ENCODE data around the gene TMEM255B.
"Not testable (repeated sequence)": the region's sequence is repeated elsewhere in the genome, so short reads cannot be mapped to it uniquely, and the experiment has no call there.

TMEM255B gene

GRCh38 chr13:113770441-113770840 is 11.4 kb downstream of the TMEM255B start:
- DNase-seq: no peak

- DNase-seq: no peak
Measured at GRCh38 chr13:113770937-113771336, 11.9 kb downstream of the TMEM255B start.

GRCh38 chr13:113771709-113772331 is 12.8 kb downstream of the TMEM255B start:
- DNase-seq: no peak

GRCh38 chr13:113774177-113775107 is 15.4 kb downstream of the TMEM255B start:
- no peak for DNase-seq

- DNase-seq: no peak
Measured at GRCh38 chr13:113775451-113776145, 16.6 kb downstream of the TMEM255B start.

- DNase-seq: peak; percentile 78
Measured at GRCh38 chr13:113776231-113777125, 17.5 kb downstream of the TMEM255B start.

GRCh38 chr13:113777311-113778260 is 18.6 kb downstream of the TMEM255B start:
- DNase-seq: no peak

- DNase-seq: no peak
Measured at GRCh38 chr13:113781571-113781970, 22.5 kb downstream of the TMEM255B start.

GRCh38 chr13:113782472-113782871 is 23.4 kb downstream of the TMEM255B start:
- DNase-seq: no peak

GRCh38 chr13:113783200-113783881 is 24.3 kb downstream of the TMEM255B start:
- no peak for DNase-seq

- no peak for DNase-seq
Measured at GRCh38 chr13:113783966-113784644, 25.1 kb downstream of the TMEM255B start.

GRCh38 chr13:113784645-113785024 is 25.6 kb downstream of the TMEM255B start:
- DNase-seq: no peak

- DNase-seq: peak; percentile 12
Measured at GRCh38 chr13:113785051-113786010, 26.3 kb downstream of the TMEM255B start.

- no peak for DNase-seq
Measured at GRCh38 chr13:113786262-113786841, 27.3 kb downstream of the TMEM255B start.

GRCh38 chr13:113787694-113788093 is 28.7 kb downstream of the TMEM255B start:
- no peak for DNase-seq

- DNase-seq: no peak
Measured at GRCh38 chr13:113788413-113789135, 29.5 kb downstream of the TMEM255B start.

GRCh38 chr13:113789167-113789566 is 30.1 kb downstream of the TMEM255B start:
- DNase-seq: no peak

- DNase-seq: not testable (repeated sequence)
Measured at GRCh38 chr13:113789931-113790330, 30.9 kb downstream of the TMEM255B start.
